Loucy (cell line): ENCODE results near the gene HBM.
"Not testable (repeated sequence)": the region's sequence is repeated elsewhere in the genome, so short reads cannot be mapped to it uniquely, and the experiment has no call there.

Experiments used
- H2AFZ ChIP-seq: fragments of 200-600 bp; sonication (generic); 2 replicates; pipeline ENCODE4 v1.6.0; 2016; ENCODE audit warnings: antibody characterized with exemption, mild to moderate bottlenecking, low read length, moderate library complexity
- H3F3A ChIP-seq: fragments of 200-600 bp; 2 replicates; pipeline ENCODE4 v1.6.0; 2016; ENCODE audit warnings: antibody characterized with exemption, low read depth, mild to moderate bottlenecking
- H3K27me3 ChIP-seq: fragments of 200-600 bp; sonication (generic); 2 replicates; pipeline ENCODE4 v1.6.1; 2014; ENCODE audit warnings: low read length, mild to moderate bottlenecking; ENCODE audit not compliant: insufficient read depth, poor library complexity, severe bottlenecking
- H3K36me3 ChIP-seq: fragments of 200-600 bp; sonication (generic); 2 replicates; pipeline ENCODE4 v1.6.1; 2016; ENCODE audit warnings: low read length; ENCODE audit not compliant: insufficient read depth
- H3K4me1 ChIP-seq: fragments of 200-600 bp; sonication (generic); 2 replicates; pipeline ENCODE4 v1.5.1; 2014; ENCODE audit warnings: low read length, mild to moderate bottlenecking; ENCODE audit not compliant: insufficient read depth, poor library complexity, severe bottlenecking
- H3K4me2 ChIP-seq: fragments of 200-600 bp; sonication (generic); 2 replicates; pipeline ENCODE4 v1.6.0; 2014; ENCODE audit warnings: antibody characterized with exemption, low read length, low read depth, mild to moderate bottlenecking; ENCODE audit not compliant: poor library complexity, severe bottlenecking
- H3K4me3 ChIP-seq: fragments of 200-600 bp; sonication (generic); 2 replicates; pipeline ENCODE4 v1.5.1; 2014; ENCODE audit warnings: low read length, mild to moderate bottlenecking, mixed read lengths; ENCODE audit not compliant: poor library complexity, severe bottlenecking
- H3K79me2 ChIP-seq: fragments of 200-600 bp; sonication (generic); 2 replicates; pipeline ENCODE4 v1.6.1; 2014; ENCODE audit warnings: low read length; ENCODE audit not compliant: insufficient read depth
- H3K9ac ChIP-seq: fragments of 200-600 bp; sonication (generic); 2 replicates; pipeline ENCODE4 v1.6.0; 2014; ENCODE audit warnings: mild to moderate bottlenecking, low read depth, low read length, moderate library complexity; ENCODE audit not compliant: poor library complexity, severe bottlenecking
- H3K9me2 ChIP-seq: fragments of 200-600 bp; sonication (generic); replicated peaks from 2 replicates; pipeline ENCODE4 v1.6.1; 2016; ENCODE audit warnings: low read depth, low read length, mixed read lengths
- H3K9me3 ChIP-seq: fragments of 200-600 bp; sonication (generic); 2 replicates; pipeline ENCODE4 v1.6.1; 2014; ENCODE audit warnings: mild to moderate bottlenecking, antibody characterized with exemption, low read length, low read depth; ENCODE audit not compliant: insufficient read depth
- H4K20me1 ChIP-seq: fragments of 200-600 bp; sonication (generic); 2 replicates; pipeline ENCODE4 v1.6.0; 2014; ENCODE audit warnings: antibody characterized with exemption, low read length, mild to moderate bottlenecking; ENCODE audit not compliant: insufficient read depth, poor library complexity, severe bottlenecking
- CTCF ChIP-seq: fragments of 200-600 bp; sonication (generic); conservative IDR thresholded peaks from 2 replicates; pipeline ENCODE4 v1.5.1; 2014; ENCODE audit warnings: mild to moderate bottlenecking, antibody characterized with exemption, low read length
- EZH2phosphoT487 ChIP-seq: fragments of 200-600 bp; IDR thresholded peaks from 2 replicates; pipeline ENCODE4 v1.6.1; 2018; ENCODE audit warnings: antibody characterized with exemption, mild to moderate bottlenecking, moderate library complexity, borderline replicate concordance

Gene HBM

GRCh38 chr16:155031-155398 is 10.8 kb upstream of the HBM start:
- Histone ChIP-seq H3K27me3 (no peaks in the 10 kb centered on the region), H3K4me1 (no peaks in the 10 kb centered on the region), H3K4me3 (no peak overlapping the region), H3F3A (no peaks in the 10 kb centered on the region), H3K9me3 (no peaks in the 10 kb centered on the region), H4K20me1 (no peaks in the 10 kb centered on the region), H3K4me2 (no peak overlapping the region), H3K36me3 (no peaks in the 10 kb centered on the region), H2AFZ (no peak overlapping the region), H3K9ac (no peak overlapping the region), H3K79me2 (no peaks in the 10 kb centered on the region), H3K9me2 (no peaks in the 10 kb centered on the region)
- TF ChIP-seq CTCF, result no peak
- TF ChIP-seq EZH2phosphoT487, result no peak

GRCh38 chr16:159136-159849 is 6.5 kb upstream of the HBM start:
- Histone ChIP-seq H4K20me1 (no peaks in the 10 kb centered on the region), H3K4me1 (no peaks in the 10 kb centered on the region), H3K9me3 (no peaks in the 10 kb centered on the region), H3K79me2 (no peaks in the 10 kb centered on the region), H2AFZ (no peak overlapping the region), H3K4me3 (no peak overlapping the region), H3K4me2 (no peak overlapping the region), H3K36me3 (no peaks in the 10 kb centered on the region), H3K9me2 (no peaks in the 10 kb centered on the region), H3K27me3 (no peaks in the 10 kb centered on the region), H3K9ac (no peak overlapping the region), H3F3A (no peaks in the 10 kb centered on the region)
- TF ChIP-seq CTCF (no peak), EZH2phosphoT487 (no peak)

GRCh38 chr16:160242-160641 is 5.5 kb upstream of the HBM start:
- H3K9ac ChIP-seq, H3K9me3 ChIP-seq, H3K4me3 ChIP-seq, H4K20me1 ChIP-seq, H3F3A ChIP-seq, H3K4me2 ChIP-seq, H3K27me3 ChIP-seq, H2AFZ ChIP-seq, H3K9me2 ChIP-seq, H3K79me2 ChIP-seq, H3K36me3 ChIP-seq, H3K4me1 ChIP-seq: not testable (repeated sequence)

- no peak overlapping the region for H3K9ac ChIP-seq
- no peaks in the 10 kb centered on the region for H3K9me3 ChIP-seq
- no peak overlapping the region for H2AFZ ChIP-seq
- H3K27me3 ChIP-seq, result no peaks in the 10 kb centered on the region
- no peaks in the 10 kb centered on the region for H4K20me1 ChIP-seq
- no peak overlapping the region for H3K4me3 ChIP-seq
- H3K9me2 ChIP-seq, result no peaks in the 10 kb centered on the region
- no peak overlapping the region for H3K4me2 ChIP-seq
- TF ChIP-seq EZH2phosphoT487, result no peak
- H3K4me1 ChIP-seq, result no peaks in the 10 kb centered on the region
- H3F3A ChIP-seq, result no peaks in the 10 kb centered on the region
- no peaks in the 10 kb centered on the region for H3K79me2 ChIP-seq
- no peaks in the 10 kb centered on the region for H3K36me3 ChIP-seq
These were observed 5.0 kb upstream of the HBM start for GRCh38 chr16:160691-161190.
